ENCODE results near the gene EIF4G3.

GRCh38 chr1:21149855-21150432, 26.8 kb downstream of the EIF4G3 start:
- TF ChIP-seq CTCF (IDR thresholded peaks at IDR 0.05; ENCODE audit: extremely low read depth in 1 of 2, insufficient read depth in 1 of 2, low read depth in 1 of 2, low read length in 2 of 2) (no peak), POLR2A (IDR thresholded peaks at IDR 0.05; ENCODE audit: low read depth, low read length) (no peak), POLR2AphosphoS5 (IDR thresholded peaks at IDR 0.05; ENCODE audit: insufficient read depth, low read depth, low read length) (no peak)

All from endothelial cell of umbilical vein (primary cell).